Neural progenitor cell (in vitro differentiated cells): Measurements from ENCODE around the gene ZC3H10. TPM values are rescaled to one million over a fixed set of nuclear protein-coding genes. Genes with fewer than 3 reads are reported as not detected.

Source experiments
- DNase-seq: peaks from one replicate; pipeline ENCODE4 v3.0.0-alpha.2; 2016; ENCODE audit warnings: low spot score
- H2AFZ ChIP-seq: fragments of 200-600 bp; sonication (generic); replicated peaks from 2 replicates; pipeline ENCODE4 v1.6.1; 2016; ENCODE audit warnings: antibody characterized with exemption
- H3F3A ChIP-seq: fragments of 200-600 bp; sonication (generic); 2 replicates; pipeline ENCODE4 v1.6.1; 2016; ENCODE audit warnings: antibody characterized with exemption, low read depth
- H3K27ac ChIP-seq: fragments of 200-600 bp; sonication (generic); 2 replicates; pipeline ENCODE4 v1.5.1; 2016; ENCODE audit warnings: mild to moderate bottlenecking
- H3K27me3 ChIP-seq: fragments of 200-600 bp; sonication (generic); 2 replicates; pipeline ENCODE4 v1.6.1; 2016; ENCODE audit warnings: mild to moderate bottlenecking, moderate library complexity
- H3K36me3 ChIP-seq: fragments of 200-600 bp; sonication (generic); 2 replicates; pipeline ENCODE4 v1.5.1; 2016
- H3K4me1 ChIP-seq: fragments of 200-600 bp; sonication (generic); 2 replicates; pipeline ENCODE4 v1.6.1; 2016; ENCODE audit warnings: mixed run types
- H3K4me2 ChIP-seq: fragments of 200-600 bp; sonication (generic); 2 replicates; pipeline ENCODE4 v1.6.1; 2016
- H3K4me3 ChIP-seq: fragments of 200-600 bp; sonication (generic); 2 replicates; pipeline ENCODE4 v1.5.1; 2016
- H3K79me2 ChIP-seq: fragments of 200-600 bp; sonication (generic); 2 replicates; pipeline ENCODE4 v1.6.1; 2016; ENCODE audit warnings: low read depth
- H3K9ac ChIP-seq: fragments of 200-600 bp; sonication (generic); 2 replicates; pipeline ENCODE4 v1.6.1; 2016
- H3K9me3 ChIP-seq: fragments of 200-600 bp; sonication (generic); 2 replicates; pipeline ENCODE4 v1.5.1; 2016; ENCODE audit warnings: low read depth
- H4K20me1 ChIP-seq: fragments of 200-600 bp; sonication (generic); 2 replicates; pipeline ENCODE4 v1.6.1; 2016; ENCODE audit warnings: low read depth
- H3K27ac Mint-ChIP-seq: 3 replicates; pipeline ENCODE4 v1.8.0; 2021; ENCODE audit warnings: mixed read lengths
- H3K27me3 Mint-ChIP-seq: 2 replicates; pipeline ENCODE4 v1.8.0; 2022; ENCODE audit warnings: low read depth, mild to moderate bottlenecking, inconsistent platforms, moderate library complexity, mixed read lengths; ENCODE audit not compliant: insufficient read depth
- H3K36me3 Mint-ChIP-seq: 3 replicates; pipeline ENCODE4 v1.8.0; 2021; ENCODE audit warnings: mixed read lengths
- H3K4me1 Mint-ChIP-seq: 3 replicates; pipeline ENCODE4 v1.8.0; 2021; ENCODE audit warnings: mixed read lengths
- H3K4me3 Mint-ChIP-seq: 3 replicates; pipeline ENCODE4 v1.8.0; 2021; ENCODE audit warnings: mild to moderate bottlenecking, moderate library complexity, mixed read lengths
- H3K9me3 Mint-ChIP-seq: 3 replicates; pipeline ENCODE4 v1.8.0; 2020; ENCODE audit warnings: mixed read lengths
- EZH2 ChIP-seq: fragments of 200-600 bp; sonication (generic); IDR thresholded peaks from 2 replicates; pipeline ENCODE4 v1.6.1; 2017; ENCODE audit warnings: antibody characterized with exemption, mild to moderate bottlenecking, moderate library complexity
- EZH2phosphoT487 ChIP-seq: fragments of 200-600 bp; sonication (generic); IDR thresholded peaks from 2 replicates; pipeline ENCODE4 v1.6.1; 2017; ENCODE audit warnings: antibody characterized with exemption
- total RNA-seq: library from RNA; depleted of rRNA; stranded (reverse); fragments of >200 nt; gene quantifications from 2 replicates; pipeline ENCODE4 v1.2.3, GENCODE V29; 2015; ENCODE audit warnings: low replicate concordance
- TF ChIP-seq, protein P1 (sequence below): fragments of 200-600 bp; sonication (generic); IDR thresholded peaks from 2 replicates; pipeline ENCODE4 v1.5.1; 2017; ENCODE audit warnings: antibody characterized with exemption, mild to moderate bottlenecking

Gene ZC3H10
- total RNA-seq, 1 donor from 2014 or later = 10.8 TPM

- Mint-ChIP-seq H3K4me3 (no peak overlapping the region), H3K36me3 (peaks cover 62% of the 10 kb centered on the region), H3K27me3 (peaks cover 14% of the 10 kb centered on the region), H3K27ac (no peak overlapping the region), H3K9me3 (no peaks in the 10 kb centered on the region), H3K4me1 (peaks cover 45% of the 10 kb centered on the region)
- H3K4me2 ChIP-seq = no peak overlapping the region
- H3K27me3 ChIP-seq = no peaks in the 10 kb centered on the region
- no peak for DNase-seq
- no peak overlapping the region for H3K9ac ChIP-seq
- H3K79me2 ChIP-seq = peaks cover 18% of the 10 kb centered on the region
- no peaks in the 10 kb centered on the region for H3K9me3 ChIP-seq
- peaks cover 4% of the 10 kb centered on the region for H3K36me3 ChIP-seq
- H3K4me3 ChIP-seq = no peak overlapping the region
- H3K4me1 ChIP-seq = peaks cover 45% of the 10 kb centered on the region
- H4K20me1 ChIP-seq = peaks cover 59% of the 10 kb centered on the region
- TF ChIP-seq, protein P1, sequence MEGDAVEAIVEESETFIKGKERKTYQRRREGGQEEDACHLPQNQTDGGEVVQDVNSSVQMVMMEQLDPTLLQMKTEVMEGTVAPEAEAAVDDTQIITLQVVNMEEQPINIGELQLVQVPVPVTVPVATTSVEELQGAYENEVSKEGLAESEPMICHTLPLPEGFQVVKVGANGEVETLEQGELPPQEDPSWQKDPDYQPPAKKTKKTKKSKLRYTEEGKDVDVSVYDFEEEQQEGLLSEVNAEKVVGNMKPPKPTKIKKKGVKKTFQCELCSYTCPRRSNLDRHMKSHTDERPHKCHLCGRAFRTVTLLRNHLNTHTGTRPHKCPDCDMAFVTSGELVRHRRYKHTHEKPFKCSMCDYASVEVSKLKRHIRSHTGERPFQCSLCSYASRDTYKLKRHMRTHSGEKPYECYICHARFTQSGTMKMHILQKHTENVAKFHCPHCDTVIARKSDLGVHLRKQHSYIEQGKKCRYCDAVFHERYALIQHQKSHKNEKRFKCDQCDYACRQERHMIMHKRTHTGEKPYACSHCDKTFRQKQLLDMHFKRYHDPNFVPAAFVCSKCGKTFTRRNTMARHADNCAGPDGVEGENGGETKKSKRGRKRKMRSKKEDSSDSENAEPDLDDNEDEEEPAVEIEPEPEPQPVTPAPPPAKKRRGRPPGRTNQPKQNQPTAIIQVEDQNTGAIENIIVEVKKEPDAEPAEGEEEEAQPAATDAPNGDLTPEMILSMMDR = no peak
- TF ChIP-seq EZH2phosphoT487 = no peak
- TF ChIP-seq EZH2 = no peak
- peaks cover 66% of the 10 kb centered on the region for H3F3A ChIP-seq
- peak overlapping the region; percentile 20 for H3K27ac ChIP-seq
- H2AFZ ChIP-seq = no peak overlapping the region
Measured at GRCh38 chr12:56164345-56164729, 46.3 kb downstream of the ZC3H10 start.

- H4K20me1 ChIP-seq = peaks cover 49% of the 10 kb centered on the region
- peaks cover 56% of the 10 kb centered on the region for H3F3A ChIP-seq
- H3K27me3 Mint-ChIP-seq = peaks cover 13% of the 10 kb centered on the region
- no peak for TF ChIP-seq EZH2phosphoT487
- no peak for DNase-seq
- H3K9me3 ChIP-seq = no peaks in the 10 kb centered on the region
- H3K79me2 ChIP-seq = peaks cover 7% of the 10 kb centered on the region
- no peak overlapping the region for H3K27ac Mint-ChIP-seq
- peaks cover 35% of the 10 kb centered on the region for H3K4me1 ChIP-seq
- no peaks in the 10 kb centered on the region for H3K27me3 ChIP-seq
- peaks cover 4% of the 10 kb centered on the region for H3K36me3 ChIP-seq
- no peak overlapping the region for H3K4me2 ChIP-seq
- peaks cover 35% of the 10 kb centered on the region for H3K4me1 Mint-ChIP-seq
- peaks cover 56% of the 10 kb centered on the region for H3K36me3 Mint-ChIP-seq
- no peak overlapping the region for H2AFZ ChIP-seq
- no peaks in the 10 kb centered on the region for H3K9me3 Mint-ChIP-seq
- H3K4me3 Mint-ChIP-seq = no peak overlapping the region
- H3K27ac ChIP-seq = no peak overlapping the region
- no peak overlapping the region for H3K9ac ChIP-seq
- no peak overlapping the region for H3K4me3 ChIP-seq
Measured at GRCh38 chr12:56165369-56165768, 47.3 kb downstream of the ZC3H10 start.

DNA sequence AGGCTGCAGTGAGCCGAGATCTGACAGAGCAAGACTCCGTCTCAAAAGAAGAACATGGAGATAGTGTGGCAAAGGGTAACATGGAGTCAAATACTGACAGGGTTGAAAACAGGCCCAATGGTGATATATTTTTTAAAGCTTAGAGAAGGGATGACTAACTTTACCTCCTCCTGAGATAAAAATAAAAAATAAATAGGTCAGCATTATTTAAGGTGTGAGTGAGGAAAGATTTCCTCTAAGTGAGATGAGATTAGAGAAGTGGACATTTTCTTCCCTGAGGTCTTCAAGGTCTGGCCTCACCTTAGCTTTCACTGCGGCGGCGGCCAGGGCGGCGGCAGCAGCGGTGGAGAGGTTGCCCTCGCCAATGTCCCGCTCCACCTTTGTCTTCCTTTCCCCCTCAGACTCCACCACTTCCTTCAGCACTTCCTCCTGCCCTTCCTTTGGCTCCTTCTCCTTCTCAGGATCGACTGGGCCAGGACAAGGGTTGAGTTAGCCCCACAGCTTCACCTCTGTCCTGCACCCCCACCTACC lies 51.2 kb downstream of the ZC3H10 start:
- Histone ChIP-seq H3K79me2 (no peaks in the 10 kb centered on the region), H3K4me3 (no peak overlapping the region), H3K4me1 (no peaks in the 10 kb centered on the region), H3K4me2 (no peak overlapping the region), H3F3A (peaks cover 20% of the 10 kb centered on the region), H4K20me1 (peaks cover 10% of the 10 kb centered on the region), H3K9ac (no peak overlapping the region), H3K27me3 (no peaks in the 10 kb centered on the region), H2AFZ (no peak overlapping the region), H3K27ac (no peak overlapping the region), H3K9me3 (no peaks in the 10 kb centered on the region), H3K36me3 (peaks cover 11% of the 10 kb centered on the region)
- Mint-ChIP-seq H3K4me1 (no peaks in the 10 kb centered on the region), H3K27me3 (peaks cover 2% of the 10 kb centered on the region), H3K9me3 (no peaks in the 10 kb centered on the region), H3K36me3 (peaks cover 41% of the 10 kb centered on the region), H3K27ac (no peak overlapping the region), H3K4me3 (no peak overlapping the region)
- no peak for DNase-seq
- TF ChIP-seq, protein P1 = no peak
- TF ChIP-seq EZH2 = no peak
- TF ChIP-seq EZH2phosphoT487 = no peak

GRCh38 chr12:56172839-56173238 lies 54.8 kb downstream of the ZC3H10 start:
- Mint-ChIP-seq H3K27me3 (peaks cover 2% of the 10 kb centered on the region), H3K27ac (no peak overlapping the region), H3K4me1 (no peaks in the 10 kb centered on the region), H3K36me3 (peaks cover 42% of the 10 kb centered on the region), H3K4me3 (no peak overlapping the region), H3K9me3 (no peaks in the 10 kb centered on the region)
- DNase-seq = no peak
- H3K4me2 ChIP-seq = no peak overlapping the region
- H4K20me1 ChIP-seq = no peaks in the 10 kb centered on the region
- TF ChIP-seq, protein P1 = no peak
- TF ChIP-seq EZH2 (no peak), EZH2phosphoT487 (no peak)
- H3K9me3 ChIP-seq = no peaks in the 10 kb centered on the region
- no peak overlapping the region for H3K9ac ChIP-seq
- H3K27me3 ChIP-seq = no peaks in the 10 kb centered on the region
- no peaks in the 10 kb centered on the region for H3K4me1 ChIP-seq
- no peak overlapping the region for H3K27ac ChIP-seq
- H2AFZ ChIP-seq = no peak overlapping the region
- no peak overlapping the region for H3K4me3 ChIP-seq
- no peaks in the 10 kb centered on the region for H3K79me2 ChIP-seq
- peaks cover 19% of the 10 kb centered on the region for H3K36me3 ChIP-seq
- no peaks in the 10 kb centered on the region for H3F3A ChIP-seq

Other genes with a start within 250 kb of the ZC3H10 start
- 44.6 and 72.5 TPM in 2 replicates for gene PYM1, start 190.4 kb upstream of the ZC3H10 start, total RNA-seq
- 24.1 and 27.0 TPM in 2 replicates for gene DGKA, start 187.1 kb upstream of the ZC3H10 start, total RNA-seq
- 207 and 301 TPM in 2 replicates for gene PMEL, start 152.2 kb upstream of the ZC3H10 start, total RNA-seq
- gene CDK2, start 151.4 kb upstream of the ZC3H10 start, total RNA-seq = 46.5 and 52.2 TPM in 2 replicates
- gene RAB5B, start 144.2 kb upstream of the ZC3H10 start, total RNA-seq = 62.9 and 64.5 TPM in 2 replicates
- gene SUOX, start 121.0 kb upstream of the ZC3H10 start, total RNA-seq = 17.5 and 35.5 TPM in 2 replicates
- gene IKZF4, start 97.2 kb upstream of the ZC3H10 start, total RNA-seq = 2.1 and 4.4 TPM in 2 replicates
- gene RPS26, start 76.3 kb upstream of the ZC3H10 start, total RNA-seq = 721 and 819 TPM in 2 replicates
- 6.3 and 8.8 TPM in 2 replicates for gene ERBB3, start 38.1 kb upstream of the ZC3H10 start, total RNA-seq
- 168 and 242 TPM in 2 replicates for gene PA2G4, start 13.7 kb upstream of the ZC3H10 start, total RNA-seq
- 3,372 and 3,805 TPM in 2 replicates for gene RPL41, start 1.6 kb upstream of the ZC3H10 start, total RNA-seq
- 75.3 and 146 TPM in 2 replicates for gene ESYT1, start 10.0 kb downstream of the ZC3H10 start, total RNA-seq
- 131 and 198 TPM in 2 replicates for gene MYL6B, start 34.3 kb downstream of the ZC3H10 start, total RNA-seq
- 1,139 and 1,233 TPM in 2 replicates for gene MYL6, start 40.1 kb downstream of the ZC3H10 start, total RNA-seq
- 92.3 and 103 TPM in 2 replicates for gene SMARCC2, start 71.2 kb downstream of the ZC3H10 start, total RNA-seq
- gene RNF41, start 103.7 kb downstream of the ZC3H10 start, total RNA-seq = 52.1 and 68.9 TPM in 2 replicates
- 27.9 and 40.9 TPM in 2 replicates for gene NABP2, start 106.1 kb downstream of the ZC3H10 start, total RNA-seq
- gene SLC39A5, start 111.8 kb downstream of the ZC3H10 start, total RNA-seq = 0.54 and 1.5 TPM in 2 replicates
- 9.1 and 18.1 TPM in 2 replicates for gene ANKRD52, start 140.1 kb downstream of the ZC3H10 start, total RNA-seq
- 32.1 and 41.8 TPM in 2 replicates for gene COQ10A, start 148.7 kb downstream of the ZC3H10 start, total RNA-seq
- 91.1 and 133 TPM in 2 replicates for gene CS, start 182.1 kb downstream of the ZC3H10 start, total RNA-seq
- gene CNPY2, start 197.7 kb downstream of the ZC3H10 start, total RNA-seq = 107 and 128 TPM in 2 replicates
- gene PAN2, start 215.7 kb downstream of the ZC3H10 start, total RNA-seq = 61.9 and 116 TPM in 2 replicates
- 0.31 and 1.5 TPM in 2 replicates for gene IL23A, start 220.6 kb downstream of the ZC3H10 start, total RNA-seq
- gene STAT2, start 241.8 kb downstream of the ZC3H10 start, total RNA-seq = 86.4 and 105 TPM in 2 replicates
- gene APOF, start 244.6 kb downstream of the ZC3H10 start, total RNA-seq = not detected in 2 replicates